HCT116 (cell line): ENCODE results near the gene PIN1. TPM values are rescaled to one million over a fixed set of nuclear protein-coding genes. Genes with fewer than 3 reads are reported as not detected.

Experiments
- EGR1 ChIP-seq: IDR thresholded peaks from 2 replicates; pipeline ENCODE4 v1.6.1; 2012; ENCODE audit warnings: low read depth
- ELF1 ChIP-seq: IDR thresholded peaks from 2 replicates; pipeline ENCODE4 v1.6.1; 2012; ENCODE audit warnings: low read depth, borderline replicate concordance
- EZH2 ChIP-seq: fragments of 200-600 bp; sonication (generic); IDR thresholded peaks from 2 replicates; pipeline ENCODE4 v1.6.1; 2017; ENCODE audit warnings: antibody characterized with exemption, mixed run types
- POLR2A ChIP-seq: IDR thresholded peaks from 2 replicates; pipeline ENCODE4 v1.7.0; 2011; ENCODE audit warnings: borderline replicate concordance; ENCODE audit not compliant: insufficient read depth, insufficient read length; ENCODE audit errors: extremely low read depth
- POLR2AphosphoS5 ChIP-seq: IDR thresholded peaks from 2 replicates; pipeline ENCODE4 v1.6.1; 2011; ENCODE audit warnings: mild to moderate bottlenecking, low read depth, low read length, moderate library complexity
- RAD21 ChIP-seq: IDR thresholded peaks from 2 replicates; pipeline ENCODE4 v1.6.1; 2012; ENCODE audit warnings: low read depth, mild to moderate bottlenecking
- SIN3A ChIP-seq: IDR thresholded peaks from 2 replicates; pipeline ENCODE4 v1.6.1; 2012; ENCODE audit warnings: low read depth
- TCF7L2 ChIP-seq: IDR thresholded peaks from 2 replicates; pipeline ENCODE4 v1.7.0; 2011; ENCODE audit warnings: borderline replicate concordance, inconsistent platforms; ENCODE audit not compliant: insufficient read depth, insufficient read length; ENCODE audit errors: extremely low read depth
- ZFX ChIP-seq: fragments of 450-650 bp; IDR thresholded peaks from 2 replicates; pipeline ENCODE4 v1.6.1; 2017
- ZNF274 ChIP-seq: fragments of 200-500 bp; sonication (Bioruptor generic); IDR thresholded peaks from 2 replicates; pipeline ENCODE4 v1.6.1; 2014; ENCODE audit warnings: mild to moderate bottlenecking, low read depth, low read length, inconsistent platforms
- total RNA-seq: library from RNA; stranded (reverse); gene quantifications from one replicate; pipeline ENCODE4 v1.2.1, GENCODE V29; 2021; ENCODE audit not compliant: unreplicated experiment
- TF ChIP-seq, protein P1 (sequence below), 3 experiments: fragments of 200-600 bp in 1 of 3; sonication (generic) in 1 of 3; IDR thresholded peaks in 2 of 3; conservative IDR thresholded peaks in 1 of 3; 2 replicates each; pipeline ENCODE4 v1.5.1; 2012 to 2017; ENCODE audit warnings: low read depth in 2 of 3, low read length in 2 of 3, antibody characterized with exemption in 1 of 3, borderline replicate concordance in 1 of 3, control low read depth in 1 of 3, mild to moderate bottlenecking in 1 of 3, mixed read lengths in 1 of 3, mixed run types in 1 of 3, moderate library complexity in 1 of 3; ENCODE audit not compliant: insufficient read depth in 1 of 3
- TF ChIP-seq, protein P2 (sequence below): IDR thresholded peaks from 2 replicates; pipeline ENCODE4 v1.6.1; 2012; ENCODE audit warnings: low read depth
- TF ChIP-seq, protein P3 (sequence below): IDR thresholded peaks from 2 replicates; pipeline ENCODE4 v1.6.1; 2012

PIN1 gene
- total RNA-seq, 1 experiment from 2014 or later: 78.9 TPM

DNA sequence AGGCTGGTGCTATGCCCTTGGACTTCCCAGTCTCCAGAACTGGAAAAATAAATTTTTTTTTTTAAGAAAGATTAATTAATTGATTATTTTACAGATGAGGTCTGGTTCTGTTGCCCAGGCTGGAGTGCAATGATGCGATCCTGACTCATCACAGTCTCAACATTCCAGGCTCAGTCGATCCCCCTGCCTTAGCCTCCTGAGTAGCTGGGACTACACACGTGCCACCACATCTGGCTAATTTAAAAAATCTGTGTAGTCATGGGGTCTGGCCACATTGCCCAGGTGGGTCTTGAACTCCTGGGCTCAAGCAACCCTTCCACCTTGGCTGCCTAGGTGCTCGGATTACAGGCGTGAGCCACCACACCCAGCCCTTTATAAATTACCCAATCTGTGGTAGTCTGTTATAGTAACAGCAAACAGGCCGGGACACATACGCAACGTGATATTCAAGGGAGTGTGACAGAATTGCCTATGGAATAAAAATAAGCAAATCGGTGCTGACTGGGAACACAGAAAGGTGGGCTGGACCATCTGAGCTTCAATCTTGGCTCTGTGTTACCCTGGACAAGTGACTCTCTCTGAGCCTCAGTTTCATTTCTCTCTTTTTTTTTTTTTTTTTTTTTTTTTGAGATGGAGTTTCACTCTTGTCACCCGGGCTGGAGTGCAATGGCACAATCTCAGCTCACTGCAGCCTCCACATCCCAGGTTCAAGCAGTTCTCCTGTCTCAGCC is 42.8 kb downstream of the PIN1 start (continued):
- TF ChIP-seq, protein P1, sequence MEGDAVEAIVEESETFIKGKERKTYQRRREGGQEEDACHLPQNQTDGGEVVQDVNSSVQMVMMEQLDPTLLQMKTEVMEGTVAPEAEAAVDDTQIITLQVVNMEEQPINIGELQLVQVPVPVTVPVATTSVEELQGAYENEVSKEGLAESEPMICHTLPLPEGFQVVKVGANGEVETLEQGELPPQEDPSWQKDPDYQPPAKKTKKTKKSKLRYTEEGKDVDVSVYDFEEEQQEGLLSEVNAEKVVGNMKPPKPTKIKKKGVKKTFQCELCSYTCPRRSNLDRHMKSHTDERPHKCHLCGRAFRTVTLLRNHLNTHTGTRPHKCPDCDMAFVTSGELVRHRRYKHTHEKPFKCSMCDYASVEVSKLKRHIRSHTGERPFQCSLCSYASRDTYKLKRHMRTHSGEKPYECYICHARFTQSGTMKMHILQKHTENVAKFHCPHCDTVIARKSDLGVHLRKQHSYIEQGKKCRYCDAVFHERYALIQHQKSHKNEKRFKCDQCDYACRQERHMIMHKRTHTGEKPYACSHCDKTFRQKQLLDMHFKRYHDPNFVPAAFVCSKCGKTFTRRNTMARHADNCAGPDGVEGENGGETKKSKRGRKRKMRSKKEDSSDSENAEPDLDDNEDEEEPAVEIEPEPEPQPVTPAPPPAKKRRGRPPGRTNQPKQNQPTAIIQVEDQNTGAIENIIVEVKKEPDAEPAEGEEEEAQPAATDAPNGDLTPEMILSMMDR (IDR thresholded peaks at IDR 0.05 in 2 of 3, conservative IDR thresholded peaks at IDR 0.05 in 1 of 3; ENCODE audit: borderline replicate concordance in 1 of 3, insufficient read depth in 1 of 3, low read depth in 2 of 3, low read length in 2 of 3): no peak
- TF ChIP-seq POLR2A: no peak
- TF ChIP-seq, protein P2, sequence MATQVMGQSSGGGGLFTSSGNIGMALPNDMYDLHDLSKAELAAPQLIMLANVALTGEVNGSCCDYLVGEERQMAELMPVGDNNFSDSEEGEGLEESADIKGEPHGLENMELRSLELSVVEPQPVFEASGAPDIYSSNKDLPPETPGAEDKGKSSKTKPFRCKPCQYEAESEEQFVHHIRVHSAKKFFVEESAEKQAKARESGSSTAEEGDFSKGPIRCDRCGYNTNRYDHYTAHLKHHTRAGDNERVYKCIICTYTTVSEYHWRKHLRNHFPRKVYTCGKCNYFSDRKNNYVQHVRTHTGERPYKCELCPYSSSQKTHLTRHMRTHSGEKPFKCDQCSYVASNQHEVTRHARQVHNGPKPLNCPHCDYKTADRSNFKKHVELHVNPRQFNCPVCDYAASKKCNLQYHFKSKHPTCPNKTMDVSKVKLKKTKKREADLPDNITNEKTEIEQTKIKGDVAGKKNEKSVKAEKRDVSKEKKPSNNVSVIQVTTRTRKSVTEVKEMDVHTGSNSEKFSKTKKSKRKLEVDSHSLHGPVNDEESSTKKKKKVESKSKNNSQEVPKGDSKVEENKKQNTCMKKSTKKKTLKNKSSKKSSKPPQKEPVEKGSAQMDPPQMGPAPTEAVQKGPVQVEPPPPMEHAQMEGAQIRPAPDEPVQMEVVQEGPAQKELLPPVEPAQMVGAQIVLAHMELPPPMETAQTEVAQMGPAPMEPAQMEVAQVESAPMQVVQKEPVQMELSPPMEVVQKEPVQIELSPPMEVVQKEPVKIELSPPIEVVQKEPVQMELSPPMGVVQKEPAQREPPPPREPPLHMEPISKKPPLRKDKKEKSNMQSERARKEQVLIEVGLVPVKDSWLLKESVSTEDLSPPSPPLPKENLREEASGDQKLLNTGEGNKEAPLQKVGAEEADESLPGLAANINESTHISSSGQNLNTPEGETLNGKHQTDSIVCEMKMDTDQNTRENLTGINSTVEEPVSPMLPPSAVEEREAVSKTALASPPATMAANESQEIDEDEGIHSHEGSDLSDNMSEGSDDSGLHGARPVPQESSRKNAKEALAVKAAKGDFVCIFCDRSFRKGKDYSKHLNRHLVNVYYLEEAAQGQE: no peak
- no peak for TF ChIP-seq EZH2
- no peak for TF ChIP-seq TCF7L2
- TF ChIP-seq ZFX: no peak
- TF ChIP-seq EGR1: no peak
- TF ChIP-seq SIN3A: no peak
- TF ChIP-seq POLR2AphosphoS5: no peak
- TF ChIP-seq ELF1: no peak
- no peak for TF ChIP-seq RAD21
- TF ChIP-seq ZNF274: no peak
- TF ChIP-seq, protein P3, sequence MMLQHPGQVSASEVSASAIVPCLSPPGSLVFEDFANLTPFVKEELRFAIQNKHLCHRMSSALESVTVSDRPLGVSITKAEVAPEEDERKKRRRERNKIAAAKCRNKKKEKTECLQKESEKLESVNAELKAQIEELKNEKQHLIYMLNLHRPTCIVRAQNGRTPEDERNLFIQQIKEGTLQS: no peak
